GM18526 (cell line): ENCODE data around the gene GRHL3.

Experiments
- POLR2A ChIP-seq: IDR thresholded peaks from 3 replicates; pipeline ENCODE4 v1.6.1; 2011; ENCODE audit not compliant: insufficient read length; ENCODE audit errors: extremely low read depth

GRHL3 gene

DNA sequence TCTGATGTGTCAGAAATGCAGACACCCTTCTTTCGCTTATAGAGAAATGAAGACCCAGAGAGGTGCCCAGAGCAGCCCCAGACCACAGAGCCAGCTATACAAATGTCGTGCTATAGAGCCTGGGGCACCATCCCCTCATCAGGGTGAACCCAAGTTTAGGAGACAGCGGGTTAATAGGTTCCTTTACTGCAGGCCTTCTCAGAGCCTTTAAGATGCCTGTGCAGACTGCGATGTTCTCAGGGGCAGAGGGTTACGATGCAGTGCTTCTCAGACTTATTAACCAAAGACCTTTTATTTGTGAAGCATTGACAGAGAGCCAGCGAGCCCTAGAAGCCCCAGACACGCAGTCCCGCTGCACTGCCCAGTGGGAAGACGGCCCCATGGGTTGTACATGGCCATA is 47.5 kb downstream of the GRHL3 start:
- no peak for TF ChIP-seq POLR2A

DNA sequence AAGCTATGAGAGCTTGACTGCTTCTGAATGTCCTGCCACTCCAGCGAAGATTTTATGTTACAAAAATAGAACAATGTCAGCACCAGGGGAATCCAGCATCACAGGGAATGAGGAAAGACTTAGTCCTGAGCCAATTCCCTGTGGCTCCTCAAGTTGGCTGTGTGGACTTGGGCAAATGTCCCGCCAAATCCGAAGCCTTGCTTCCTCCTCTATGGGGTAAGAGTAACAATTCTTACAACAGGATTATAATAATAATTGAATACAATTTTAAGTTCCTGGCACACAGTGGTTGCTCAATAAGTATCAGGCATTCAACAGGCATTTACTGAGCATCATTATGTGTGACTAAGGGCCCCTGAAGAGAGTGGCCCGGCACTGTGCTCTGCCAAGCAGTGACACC is 50.0 kb downstream of the GRHL3 start:
- no peak for TF ChIP-seq POLR2A

DNA sequence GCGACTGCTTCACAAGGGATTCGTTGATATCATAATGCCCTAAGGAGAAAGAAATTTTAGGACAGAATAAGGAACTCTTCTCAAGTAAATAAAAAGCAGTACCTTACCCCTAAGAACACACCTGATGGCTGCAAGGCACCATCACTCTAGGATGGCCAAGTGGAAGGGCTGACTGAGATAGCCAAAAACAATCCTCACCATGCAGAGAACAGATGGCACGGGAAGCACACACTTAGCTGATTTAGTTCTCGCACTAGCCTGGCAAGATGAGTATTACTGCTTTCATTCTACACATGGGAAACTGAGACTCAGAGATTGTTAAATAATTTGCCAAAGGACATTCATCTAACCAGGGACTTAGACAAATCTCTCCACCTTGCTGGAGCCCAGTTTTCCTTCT is 50.6 kb downstream of the GRHL3 start:
- TF ChIP-seq POLR2A = no peak

DNA sequence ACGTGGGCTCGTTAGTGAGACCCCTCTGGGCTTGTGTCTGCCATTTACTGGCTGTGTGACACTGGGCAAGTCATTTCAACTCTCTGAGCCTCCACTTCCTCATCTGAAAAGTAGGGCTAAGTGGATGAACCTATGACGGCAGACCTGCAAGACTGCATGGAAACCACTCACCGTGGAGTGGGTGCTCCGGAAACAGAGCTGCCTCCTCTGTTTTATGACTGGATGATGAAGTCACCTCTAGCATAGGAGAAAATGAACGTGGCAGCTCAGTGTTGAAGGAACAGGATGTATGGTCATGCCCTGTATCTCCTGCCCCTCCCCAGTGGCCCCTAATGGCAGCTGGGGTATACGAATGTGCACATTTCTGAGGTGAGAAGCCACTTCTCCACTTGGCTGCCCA is 53.9 kb downstream of the GRHL3 start:
- TF ChIP-seq POLR2A = no peak

DNA sequence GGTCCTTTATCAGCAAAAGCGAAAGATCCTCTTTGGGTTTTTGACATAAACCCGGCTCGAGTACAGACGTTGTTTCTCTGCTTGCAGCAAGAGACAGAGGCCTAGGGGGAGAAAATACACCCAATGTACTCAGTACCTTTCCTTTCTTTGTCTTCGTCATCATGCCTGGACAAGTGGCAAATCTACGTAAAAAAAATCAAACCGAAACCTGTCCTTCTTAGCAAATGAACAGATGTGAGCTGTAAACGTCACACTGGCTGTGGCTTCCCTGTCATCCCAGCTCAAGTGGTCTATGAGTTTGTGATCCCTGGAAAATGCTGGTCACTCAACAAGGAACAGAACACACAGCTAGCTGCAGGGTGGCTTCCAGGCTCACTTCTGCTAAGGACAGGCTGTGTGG is 54.6 kb downstream of the GRHL3 start:
- TF ChIP-seq POLR2A = no peak

DNA sequence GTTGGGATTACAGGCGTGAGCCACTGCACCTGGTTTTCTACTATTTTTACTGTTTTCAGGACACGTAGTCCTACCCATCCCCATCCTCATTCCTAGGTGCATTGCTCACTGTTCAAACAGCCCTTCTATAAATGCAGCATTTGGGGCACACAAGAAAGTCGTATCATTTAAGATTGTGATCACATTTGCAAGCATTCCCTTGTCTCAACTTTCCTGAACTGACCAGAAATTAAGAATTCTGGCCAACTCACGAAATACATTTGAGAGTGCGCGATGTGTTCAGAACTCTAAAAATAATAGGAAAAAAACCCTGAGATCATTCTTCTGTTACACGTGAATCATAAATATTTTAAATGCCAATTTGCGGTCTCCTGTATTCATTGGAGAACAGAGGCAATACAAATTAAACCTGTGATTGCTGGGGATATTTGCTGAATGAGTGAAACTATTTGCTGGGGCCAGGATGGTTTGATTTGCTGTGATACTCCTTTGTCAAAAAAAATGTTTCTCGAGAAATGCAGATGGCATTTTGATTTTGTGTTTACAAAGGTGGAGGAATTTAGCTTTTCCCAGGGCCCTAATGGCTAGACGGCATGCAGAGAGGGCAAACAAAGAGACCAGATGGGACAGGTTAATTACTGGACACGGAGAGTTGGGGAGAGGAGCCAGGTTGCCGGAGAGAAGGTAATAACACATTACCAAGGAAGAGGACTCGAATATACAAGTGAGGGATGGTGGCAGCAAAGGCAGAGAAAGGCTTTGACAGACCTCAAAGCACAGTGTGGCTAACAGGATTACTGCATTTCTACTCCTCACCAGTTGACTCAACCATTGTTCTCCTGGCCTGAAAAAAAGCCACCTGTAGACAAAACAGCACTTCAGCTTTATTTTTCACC is 56.0 kb downstream of the GRHL3 start:
- TF ChIP-seq POLR2A = no peak

DNA sequence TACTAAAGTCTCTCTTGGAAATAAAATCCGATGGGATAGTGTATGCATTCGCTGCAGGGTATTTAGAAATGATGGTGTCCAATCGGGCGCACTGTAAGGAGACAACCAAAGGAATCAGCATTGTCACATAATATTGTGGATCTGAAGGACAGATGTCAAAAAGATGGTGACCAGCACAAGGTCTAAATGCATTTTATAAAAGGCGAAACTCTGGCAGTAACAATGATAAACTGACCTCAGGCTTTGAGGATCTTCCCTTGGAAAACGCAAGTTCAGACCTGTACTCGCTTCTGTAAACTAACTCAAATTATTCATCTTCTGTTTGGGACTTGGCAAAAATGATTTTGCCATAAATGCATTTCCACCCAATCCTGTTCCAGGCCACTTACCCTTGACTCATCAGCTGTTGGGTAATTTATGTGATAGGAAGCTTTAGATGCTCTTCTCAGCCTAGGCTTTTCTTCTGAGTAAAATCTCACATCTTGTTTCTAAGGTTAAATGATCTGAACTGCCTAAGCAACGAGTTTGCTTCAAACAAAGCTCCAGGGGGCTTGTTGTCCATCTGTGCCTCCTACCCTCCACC is 60.7 kb downstream of the GRHL3 start:
- no peak for TF ChIP-seq POLR2A

DNA sequence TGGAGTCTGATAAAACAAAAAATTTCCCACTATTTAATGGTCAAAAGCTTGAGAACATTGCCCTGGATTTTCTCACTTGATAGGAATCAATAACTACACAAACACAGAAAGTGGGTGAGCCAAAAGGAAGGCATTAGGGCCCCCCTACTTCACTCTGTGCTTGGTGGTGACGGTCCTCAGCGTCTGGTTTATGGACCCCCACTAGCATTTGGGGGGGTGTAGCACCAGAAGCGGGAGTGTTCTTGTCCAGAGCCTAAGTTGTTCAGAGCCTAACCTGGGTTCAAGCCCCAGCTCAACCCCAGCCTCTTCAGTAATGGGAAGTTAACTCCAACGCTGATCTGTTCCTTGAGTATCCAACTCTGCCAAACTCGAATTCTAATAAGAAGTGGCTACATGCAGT is 61.4 kb downstream of the GRHL3 start:
- no peak for TF ChIP-seq POLR2A

DNA sequence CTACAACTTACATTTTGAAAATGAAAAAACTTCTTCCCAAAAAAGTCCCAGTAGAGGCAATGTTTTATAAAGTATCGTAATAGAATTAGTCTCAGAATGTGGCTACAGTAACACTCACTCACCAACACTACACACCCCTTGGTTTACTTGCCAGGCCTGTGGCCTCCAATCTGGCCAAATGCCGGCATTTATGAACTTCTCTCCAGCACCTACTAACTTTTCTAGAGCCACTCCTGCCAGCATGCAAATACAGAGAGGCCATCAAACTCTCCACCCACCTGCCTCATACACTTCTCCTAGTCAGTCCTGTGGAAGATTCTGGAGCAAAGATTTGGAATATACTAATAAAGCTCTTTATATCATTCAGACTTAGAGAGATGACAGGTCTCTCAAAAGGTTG is 62.1 kb downstream of the GRHL3 start:
- no peak for TF ChIP-seq POLR2A

DNA sequence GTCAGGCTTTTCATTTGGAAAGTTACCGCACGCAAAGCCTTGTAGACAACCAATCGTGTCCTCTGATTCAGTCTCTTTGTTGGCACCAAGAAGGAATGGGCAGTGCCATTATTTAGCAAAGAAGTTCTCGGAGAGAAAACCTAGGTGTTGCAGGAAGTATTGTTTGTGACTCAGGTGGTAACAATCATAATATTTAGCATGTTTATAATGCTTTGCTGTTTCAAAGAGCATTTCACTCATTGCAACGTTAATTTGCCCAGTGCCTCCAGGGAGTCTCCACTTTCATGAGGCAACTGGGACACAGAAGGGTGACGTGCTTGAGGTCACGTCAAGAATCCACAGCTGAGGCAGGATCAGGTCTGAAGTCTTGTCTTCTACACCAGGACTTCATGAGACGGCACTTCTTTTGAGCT is 63.0 kb downstream of the GRHL3 start:
- no peak for TF ChIP-seq POLR2A

DNA sequence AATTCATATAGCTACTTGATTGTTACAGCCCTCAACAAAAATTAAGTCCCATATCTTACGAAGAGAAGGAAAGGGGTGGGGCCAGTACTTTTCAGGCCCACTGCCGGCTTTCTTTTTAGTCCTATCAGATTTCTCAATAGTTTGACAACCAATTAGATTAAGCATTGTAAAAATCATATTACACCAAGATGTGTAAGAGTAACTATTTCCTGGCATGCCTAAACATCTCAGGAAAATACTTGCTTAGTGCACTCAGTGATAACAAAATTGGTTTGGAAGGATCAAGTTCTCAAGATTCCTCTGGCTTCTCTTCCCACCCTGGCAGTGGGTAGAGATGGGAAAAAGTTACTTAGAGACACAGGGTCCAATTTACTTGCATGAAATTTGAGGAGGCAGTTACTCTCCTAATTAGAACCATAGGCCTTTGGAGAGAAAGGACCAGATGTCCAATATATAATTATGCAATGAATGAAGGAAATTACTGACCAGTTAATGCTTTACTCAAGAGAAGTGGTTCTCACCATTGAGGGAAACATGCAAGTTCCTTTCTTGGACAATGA is 64.3 kb downstream of the GRHL3 start:
- no peak for TF ChIP-seq POLR2A

DNA sequence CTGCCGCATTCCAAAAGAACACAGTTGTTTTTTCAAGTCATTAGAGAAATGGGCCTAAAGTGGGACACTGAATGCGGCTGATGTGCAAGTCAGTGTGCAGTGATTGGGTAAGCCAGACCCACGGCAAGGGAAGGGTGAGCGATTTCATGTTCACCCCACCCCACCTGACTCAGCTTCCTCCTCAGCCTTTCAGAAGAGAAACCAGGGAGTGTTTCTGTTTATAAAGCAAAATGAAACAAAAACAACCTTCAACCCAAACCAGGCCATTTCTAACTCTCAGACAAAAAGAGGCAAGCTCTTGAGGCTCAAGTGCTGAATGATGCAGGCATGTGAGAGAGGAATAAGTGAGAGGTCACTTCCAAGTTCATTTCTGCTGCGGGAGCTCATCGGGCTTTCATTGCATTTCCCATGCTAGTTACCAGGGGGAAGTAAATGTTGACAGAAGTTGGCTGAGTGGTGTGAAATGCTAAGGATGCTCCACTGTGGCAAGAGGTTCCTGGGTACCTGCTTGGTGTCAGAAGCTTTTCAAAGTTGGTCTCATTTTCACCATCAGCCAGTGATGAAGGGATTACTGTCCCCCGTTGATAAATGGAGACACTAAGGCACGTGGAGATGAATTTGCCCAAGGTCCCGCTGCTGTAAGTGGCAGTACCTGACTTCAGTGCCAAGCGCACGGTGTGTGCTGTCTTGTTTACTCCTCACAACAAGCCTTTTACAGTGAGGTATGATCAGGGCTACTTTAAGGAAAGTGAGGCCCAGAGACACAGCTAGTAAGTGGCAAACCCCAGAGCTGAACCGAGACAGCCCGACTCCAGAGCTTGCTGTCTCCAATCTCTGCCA is 65.3 kb downstream of the GRHL3 start:
- TF ChIP-seq POLR2A = no peak

DNA sequence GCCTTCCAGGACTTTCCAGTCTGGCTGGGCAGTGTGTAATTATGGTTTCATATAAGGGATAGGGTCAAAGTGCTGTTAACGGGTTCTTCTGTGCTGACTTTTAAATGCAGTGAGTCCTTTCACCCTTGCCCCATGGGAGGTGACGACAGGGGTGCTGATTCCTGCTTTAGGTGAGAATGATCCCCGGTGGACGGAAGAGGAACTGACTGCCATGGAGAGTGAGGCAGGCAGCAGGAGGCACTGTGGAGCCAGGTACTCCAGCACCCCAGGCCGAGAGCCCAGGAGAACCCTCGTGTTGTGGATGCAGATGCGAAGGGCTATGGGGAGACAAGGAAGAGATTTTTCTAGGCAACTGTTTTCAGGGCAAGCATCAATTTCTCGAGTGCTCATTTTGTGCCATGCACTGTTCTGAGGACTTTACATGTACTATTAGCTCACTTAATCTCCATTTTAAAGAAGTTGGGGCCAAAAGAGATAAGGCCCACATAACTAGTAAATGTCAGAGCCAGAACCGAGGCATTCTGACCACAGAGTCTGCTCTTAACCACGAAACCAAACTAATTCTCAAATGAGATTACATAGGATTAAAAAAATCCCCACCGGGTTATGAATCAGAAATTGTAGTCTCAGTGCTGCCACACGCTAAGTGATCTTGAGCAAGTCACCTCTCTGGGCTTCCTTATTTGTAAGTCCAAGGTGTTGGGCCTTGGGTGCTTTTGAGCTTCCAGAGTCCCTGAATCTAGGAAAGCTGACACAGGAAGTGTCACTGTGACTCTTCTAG is 66.2 kb downstream of the GRHL3 start:
- TF ChIP-seq POLR2A = no peak

DNA sequence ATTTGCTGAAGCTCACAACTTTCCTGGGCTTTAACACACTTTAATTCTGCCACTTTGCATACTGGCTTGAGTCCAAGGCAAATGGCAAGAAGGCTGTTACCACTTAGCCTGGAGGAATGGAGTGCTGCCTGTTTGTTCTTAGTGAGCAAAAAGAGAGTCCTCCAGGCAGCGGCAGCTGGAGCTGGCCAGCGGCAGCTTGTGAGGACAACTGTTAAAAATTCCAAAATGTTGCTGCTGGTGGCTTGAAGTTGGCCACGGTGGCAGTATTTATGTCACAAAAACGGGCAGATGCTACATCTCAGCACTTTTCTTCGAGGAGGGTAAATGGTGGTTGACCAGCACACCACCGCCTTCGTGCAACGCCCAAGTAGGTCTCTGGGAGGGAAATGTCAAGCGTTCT is 67.1 kb downstream of the GRHL3 start:
- no peak for TF ChIP-seq POLR2A

DNA sequence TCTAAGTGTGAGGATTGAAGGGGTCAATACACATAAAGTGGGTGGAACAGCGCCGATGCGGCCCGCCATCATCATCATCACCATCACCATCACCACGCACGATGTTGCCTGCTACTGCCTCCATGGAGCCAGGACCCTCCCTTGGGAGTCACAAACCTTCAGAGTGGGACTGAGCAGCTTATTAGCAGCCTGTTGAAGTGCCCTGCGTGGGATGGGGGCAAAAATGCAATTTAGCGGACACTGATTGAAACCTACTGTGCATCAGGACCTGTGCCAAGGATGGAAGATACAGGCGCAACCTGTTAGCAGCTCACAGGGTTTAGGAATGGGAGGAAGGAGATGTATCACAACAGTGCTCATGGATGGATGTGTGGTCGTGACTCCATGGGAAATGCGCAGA is 67.8 kb downstream of the GRHL3 start:
- TF ChIP-seq POLR2A = no peak
